SK-N-MC (cell line): ENCODE data around the gene TIMM29.

ENCODE experiments used
- DNase-seq: peaks from one replicate; pipeline ENCODE4 v3.0.0-alpha.2; 2011; ENCODE audit warnings: low read depth, low spot score
- H3K27ac ChIP-seq: fragments of 200-600 bp; sonication (generic); 2 replicates; pipeline ENCODE4 v1.5.1; 2016; ENCODE audit warnings: mixed run types
- H3K36me3 ChIP-seq: fragments of 200-600 bp; sonication (generic); 2 replicates; pipeline ENCODE4 v1.6.1; 2017; ENCODE audit warnings: antibody characterized with exemption, low read length, mixed read lengths; ENCODE audit not compliant: insufficient read depth
- H3K4me3 ChIP-seq: fragments of 200-600 bp; sonication (generic); 2 replicates; pipeline ENCODE4 v1.5.1; 2016
- H3K9ac ChIP-seq: fragments of 200-600 bp; sonication (generic); 2 replicates; pipeline ENCODE4 v1.8.0; 2017; ENCODE audit warnings: mixed run types, mixed read lengths; ENCODE audit not compliant: insufficient read length
- H3K9me3 ChIP-seq: fragments of 200-600 bp; sonication (generic); 2 replicates; pipeline ENCODE4 v1.6.1; 2017; ENCODE audit warnings: low read depth, mild to moderate bottlenecking, antibody characterized with exemption, low read length, moderate library complexity, mixed read lengths
- EZH2 ChIP-seq: fragments of 200-600 bp; sonication (generic); IDR thresholded peaks from one replicate; pipeline ENCODE4 v1.6.1; 2017; ENCODE audit warnings: antibody characterized with exemption
- FOXP2 ChIP-seq: optimal IDR thresholded peaks from 2 replicates; pipeline ENCODE3; 2011; ENCODE audit warnings: mild to moderate bottlenecking, moderate library complexity; ENCODE audit not compliant: insufficient read depth; ENCODE audit errors: extremely low read length, control extremely low read depth
- POLR2AphosphoS5 ChIP-seq: IDR thresholded peaks from 2 replicates; pipeline ENCODE4 v1.6.1; 2012; ENCODE audit warnings: mild to moderate bottlenecking, low read depth, low read length, borderline replicate concordance

The TIMM29 gene

DNA sequence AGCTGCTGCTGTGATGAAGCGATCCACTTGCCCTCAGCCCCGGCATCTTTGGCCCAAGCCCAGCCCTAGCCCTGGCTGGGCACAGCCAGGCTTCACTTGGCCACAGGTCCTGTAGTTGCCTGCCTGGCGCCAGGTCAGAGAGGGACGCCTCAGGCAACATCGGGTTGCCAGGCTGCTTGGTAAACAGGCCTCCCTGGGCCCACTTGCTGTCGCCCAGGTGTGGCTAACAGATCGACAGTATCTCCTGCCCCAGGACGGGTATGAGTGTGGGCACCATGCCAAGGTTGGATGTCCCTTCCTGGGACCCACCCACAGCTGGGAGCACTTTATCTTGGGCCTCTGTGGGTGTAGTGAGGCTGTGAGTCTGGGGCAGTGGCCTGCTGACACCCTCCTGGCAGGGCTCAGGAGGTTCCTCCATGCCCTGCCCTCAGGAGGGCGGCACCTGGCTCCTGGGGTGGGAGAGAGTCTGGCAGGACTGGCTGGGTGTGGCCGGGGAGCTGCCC, 29.4 kb upstream of the TIMM29 start:
- no peaks in the 10 kb centered on the region; the same call in 1 of the 2 replicates for H3K36me3 ChIP-seq
- TF ChIP-seq POLR2AphosphoS5 = no peak
- no peak for TF ChIP-seq EZH2
- no peak for TF ChIP-seq FOXP2
- no peak for DNase-seq
- H3K4me3 ChIP-seq = no peak overlapping the region
- H3K27ac ChIP-seq = no peak overlapping the region
- H3K9me3 ChIP-seq = no peaks in the 10 kb centered on the region
- H3K9ac ChIP-seq = no peak overlapping the region

DNA sequence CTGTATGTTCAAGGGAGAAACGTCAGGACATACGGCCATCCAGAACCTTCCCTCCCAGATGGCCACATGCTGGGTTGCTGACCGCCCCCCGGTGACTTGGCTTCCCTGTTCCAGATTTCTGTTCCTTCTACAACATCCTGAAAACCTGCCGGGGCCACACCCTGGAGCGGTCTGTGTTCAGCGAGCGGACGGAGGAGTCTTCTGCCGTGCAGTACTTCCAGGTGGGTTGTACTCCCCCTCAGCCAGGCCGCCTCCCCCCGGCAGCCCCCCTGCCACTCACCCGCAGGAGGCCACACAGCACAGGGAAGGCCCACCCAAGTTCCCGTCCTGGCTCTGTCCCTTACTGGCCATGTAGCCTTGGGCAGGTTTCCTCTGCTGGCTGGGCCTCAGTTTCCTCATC, 20.7 kb upstream of the TIMM29 start:
- Histone ChIP-seq H3K4me3 (no peak overlapping the region), H3K27ac (no peak overlapping the region), H3K9me3 (no peaks in the 10 kb centered on the region), H3K36me3 (peaks cover 36% of the 10 kb centered on the region; the same call in 1 of the 2 replicates), H3K9ac (no peak overlapping the region)
- TF ChIP-seq POLR2AphosphoS5 (no peak), FOXP2 (no peak), EZH2 (no peak)
- DNase-seq = no peak

DNA sequence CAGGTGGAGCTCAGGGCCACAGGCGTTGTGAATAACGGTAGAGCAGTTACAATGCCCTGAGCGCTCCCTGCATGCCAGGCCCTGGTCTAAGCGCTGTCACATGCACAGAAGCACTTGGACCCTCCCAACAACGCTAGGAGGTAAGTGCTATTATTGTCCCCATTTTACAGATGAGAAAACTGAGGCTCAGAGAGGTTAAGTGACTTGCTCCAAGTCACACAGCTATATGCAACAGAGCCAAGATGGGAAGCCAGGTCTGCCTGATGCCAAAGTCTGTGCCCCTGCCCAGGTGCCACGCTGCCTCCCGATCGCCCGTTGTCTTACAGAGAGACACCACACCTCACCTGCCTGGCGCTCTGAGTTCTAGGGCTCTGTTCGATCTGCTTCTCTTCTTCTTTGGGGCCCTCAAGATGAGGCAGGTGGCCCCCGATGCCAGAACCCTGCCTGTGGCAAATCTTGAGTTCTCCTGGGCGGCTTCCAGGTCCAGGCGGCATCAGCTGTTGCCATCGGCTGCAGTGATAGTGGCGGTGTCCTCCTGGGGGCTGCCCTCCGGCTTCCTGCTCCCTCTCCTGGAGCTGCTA, 20.1 kb upstream of the TIMM29 start:
- no peak for DNase-seq
- Histone ChIP-seq H3K4me3 (no peak overlapping the region), H3K9me3 (no peaks in the 10 kb centered on the region), H3K36me3 (peaks cover 36% of the 10 kb centered on the region; the same call in 1 of the 2 replicates), H3K9ac (no peak overlapping the region), H3K27ac (no peak overlapping the region)
- no peak for TF ChIP-seq POLR2AphosphoS5
- no peak for TF ChIP-seq EZH2
- no peak for TF ChIP-seq FOXP2

DNA sequence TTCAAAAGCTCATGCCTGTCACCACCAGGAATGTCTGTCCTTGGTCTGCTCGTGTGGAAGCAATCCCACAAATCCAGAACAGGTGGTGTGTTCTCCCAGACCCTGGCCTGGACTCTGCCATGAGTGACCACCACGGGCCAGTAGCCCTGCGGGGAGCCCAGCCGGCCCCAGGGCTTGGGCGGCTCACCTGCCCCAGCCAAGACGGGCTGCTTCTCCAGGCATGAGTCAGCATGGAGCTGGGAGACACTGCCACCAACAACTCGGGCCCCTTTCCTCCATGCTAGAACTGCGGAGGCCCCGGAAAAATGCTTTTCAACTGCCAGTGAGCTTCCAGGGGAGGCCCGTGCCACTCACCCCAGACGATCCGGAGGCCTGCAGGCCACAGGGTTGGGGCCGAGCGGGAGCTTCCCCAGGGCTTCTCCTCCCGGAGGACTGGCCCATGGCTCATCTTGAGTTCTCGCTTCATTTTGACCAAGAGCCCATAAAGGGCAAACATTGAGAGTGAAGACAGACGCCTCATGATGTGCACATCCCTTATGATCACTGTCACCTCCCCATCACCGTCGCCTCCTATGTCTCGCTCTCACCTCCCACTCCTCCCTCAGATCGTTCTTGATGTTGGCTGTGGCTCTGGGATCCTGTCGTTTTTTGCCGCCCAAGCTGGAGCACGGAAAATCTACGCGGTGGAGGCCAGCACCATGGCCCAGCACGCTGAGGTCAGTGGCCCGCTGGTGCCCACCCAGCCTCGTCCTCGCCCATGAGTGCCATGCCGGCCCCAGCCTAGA, 16.8 kb upstream of the TIMM29 start:
- no peak for DNase-seq
- H3K4me3 ChIP-seq = no peak overlapping the region
- peaks cover 36% of the 10 kb centered on the region; the same call in 1 of the 2 replicates for H3K36me3 ChIP-seq
- H3K9me3 ChIP-seq = no peaks in the 10 kb centered on the region
- no peak overlapping the region for H3K9ac ChIP-seq
- TF ChIP-seq EZH2 (no peak), POLR2AphosphoS5 (no peak), FOXP2 (no peak)
- no peak overlapping the region for H3K27ac ChIP-seq

DNA sequence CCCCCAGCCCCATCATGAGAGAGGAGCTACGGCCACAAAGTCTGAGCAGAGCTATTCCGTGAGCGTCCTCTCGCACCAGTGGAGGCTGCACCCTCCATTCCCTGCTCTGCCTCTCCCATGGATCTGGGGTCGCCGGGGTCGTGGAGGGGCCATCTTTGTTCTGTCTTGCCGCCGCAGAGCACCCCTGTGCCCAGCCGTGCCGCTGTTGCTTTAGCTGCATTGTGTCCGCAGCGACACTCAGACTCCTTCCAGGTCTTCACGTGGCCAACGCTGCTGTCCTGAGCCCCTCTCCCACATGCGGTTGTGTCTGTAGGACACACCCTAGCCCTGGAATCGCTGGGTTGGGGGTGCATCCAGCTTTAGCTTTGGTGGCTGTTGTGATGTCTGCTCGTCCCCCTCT, 16.0 kb upstream of the TIMM29 start:
- TF ChIP-seq POLR2AphosphoS5 = no peak
- TF ChIP-seq FOXP2 = no peak
- TF ChIP-seq EZH2 = no peak
- Histone ChIP-seq H3K4me3 (no peak overlapping the region), H3K9me3 (no peaks in the 10 kb centered on the region), H3K27ac (no peak overlapping the region), H3K36me3 (peaks cover 33% of the 10 kb centered on the region; the same call in 1 of the 2 replicates), H3K9ac (no peak overlapping the region)
- DNase-seq = no peak

DNA sequence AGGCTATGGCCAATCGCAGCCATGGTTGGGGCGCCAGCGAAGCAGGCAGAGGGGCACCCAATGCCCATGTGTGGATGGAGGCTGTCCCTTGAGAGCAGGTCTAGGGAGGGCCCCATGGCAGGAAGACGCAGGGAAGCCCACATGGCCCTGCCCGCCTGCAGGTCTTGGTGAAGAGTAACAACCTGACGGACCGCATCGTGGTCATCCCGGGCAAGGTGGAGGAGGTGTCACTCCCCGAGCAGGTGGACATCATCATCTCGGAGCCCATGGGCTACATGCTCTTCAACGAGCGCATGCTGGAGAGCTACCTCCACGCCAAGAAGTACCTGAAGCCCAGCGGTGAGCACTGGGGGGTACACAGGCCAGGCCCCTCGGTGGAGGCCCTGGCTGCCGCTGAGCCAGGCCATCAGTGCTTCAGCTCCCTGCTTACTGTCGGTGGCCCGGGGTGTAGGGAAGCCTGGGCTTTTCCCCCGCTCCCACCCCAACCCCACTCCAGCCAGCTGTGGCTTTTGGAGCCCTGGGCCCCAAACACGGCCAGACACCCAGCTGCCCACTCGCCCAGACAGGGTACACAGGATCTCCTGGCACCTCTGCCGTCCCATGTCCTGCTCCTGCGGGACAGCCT, 14.8 kb upstream of the TIMM29 start:
- TF ChIP-seq POLR2AphosphoS5 (no peak), FOXP2 (no peak), EZH2 (no peak)
- Histone ChIP-seq H3K9me3 (no peaks in the 10 kb centered on the region), H3K36me3 (peaks cover 22% of the 10 kb centered on the region; the same call in 1 of the 2 replicates), H3K4me3 (no peak overlapping the region), H3K9ac (no peak overlapping the region), H3K27ac (no peak overlapping the region)
- no peak for DNase-seq

DNA sequence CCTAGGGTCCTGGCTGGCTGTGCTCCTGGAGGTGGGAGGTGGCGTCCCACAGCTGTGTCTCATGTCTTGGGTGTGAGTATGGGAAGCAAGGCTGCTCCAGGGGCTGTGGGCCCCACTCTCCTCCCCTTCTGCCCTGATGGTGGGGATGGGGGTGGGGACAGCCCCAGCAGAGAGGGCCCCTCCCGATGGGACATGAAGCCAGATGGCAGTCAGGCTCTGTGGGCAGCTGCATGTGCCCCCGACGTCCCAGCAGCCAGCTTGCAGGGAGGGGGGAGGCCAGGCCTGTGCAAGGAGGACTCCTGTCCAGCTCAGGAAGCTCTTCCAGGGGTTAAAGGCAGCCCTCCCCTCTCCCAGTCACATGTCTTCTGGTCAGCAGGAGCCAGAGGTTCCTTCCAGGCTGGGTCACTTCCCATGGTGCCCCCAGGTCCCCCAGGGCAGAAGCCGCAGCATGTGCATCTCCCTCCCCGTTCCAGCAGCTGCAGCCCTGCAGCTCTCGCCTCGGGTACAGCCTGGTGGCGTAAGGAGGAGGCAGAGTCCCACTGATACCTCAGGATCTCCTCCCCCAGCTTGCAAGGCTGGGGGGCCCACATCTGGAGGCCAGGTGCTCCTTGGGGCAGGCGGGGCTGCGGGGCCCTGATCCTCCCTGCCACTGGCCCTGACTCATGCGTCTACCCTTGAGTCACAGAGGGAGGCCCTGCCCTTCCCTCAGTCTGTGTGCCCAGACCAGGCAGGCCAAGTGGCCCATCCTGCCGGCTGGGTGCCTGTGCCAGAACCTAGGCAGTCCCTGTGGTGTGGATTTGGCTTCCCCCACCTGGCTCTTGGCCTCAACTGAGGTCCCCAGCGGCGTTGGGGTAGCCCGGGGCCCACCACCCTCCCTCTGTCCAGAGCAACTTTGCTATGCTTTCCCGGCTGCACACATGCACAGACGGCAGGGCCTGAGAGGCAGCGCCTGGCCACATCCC, 13.2 kb upstream of the TIMM29 start:
- no peak overlapping the region for H3K4me3 ChIP-seq
- H3K9me3 ChIP-seq = no peaks in the 10 kb centered on the region
- no peak overlapping the region for H3K9ac ChIP-seq
- no peak for TF ChIP-seq POLR2AphosphoS5
- no peak for TF ChIP-seq FOXP2
- TF ChIP-seq EZH2 = no peak
- H3K36me3 ChIP-seq = peaks cover 26% of the 10 kb centered on the region; the same call in 1 of the 2 replicates
- no peak overlapping the region for H3K27ac ChIP-seq
- no peak for DNase-seq

DNA sequence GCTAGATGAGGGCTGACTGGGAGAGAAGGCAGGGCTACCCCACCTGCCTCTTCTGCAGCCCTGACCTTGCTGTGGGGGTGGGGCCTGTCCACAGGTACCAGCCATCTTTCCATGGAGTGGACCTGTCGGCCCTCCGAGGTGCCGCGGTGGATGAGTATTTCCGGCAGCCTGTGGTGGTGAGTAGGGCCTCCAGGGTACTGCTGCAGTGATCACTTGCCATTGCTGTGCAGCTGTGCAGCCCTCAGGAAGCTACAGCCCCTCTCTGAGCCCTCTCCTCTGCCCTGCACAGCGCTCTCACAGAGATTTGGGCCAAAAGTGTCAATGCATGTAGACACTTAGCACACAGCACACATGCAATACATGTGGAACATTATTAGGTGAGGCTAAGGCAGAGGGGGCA, 12.0 kb upstream of the TIMM29 start:
- Histone ChIP-seq H3K36me3 (peaks cover 26% of the 10 kb centered on the region; the same call in 1 of the 2 replicates), H3K4me3 (no peak overlapping the region), H3K27ac (no peak overlapping the region), H3K9me3 (no peaks in the 10 kb centered on the region), H3K9ac (no peak overlapping the region)
- TF ChIP-seq POLR2AphosphoS5 = no peak
- no peak for TF ChIP-seq FOXP2
- TF ChIP-seq EZH2 = no peak
- no peak for DNase-seq
